Effector memory CD4-positive, alpha-beta T cell (primary cell): ENCODE measurements around the gene CHMP5.

Experiments used
- DNase-seq, 3 donors: peaks; one replicate each; pipeline ENCODE4 v3.0.0-alpha.2; 2020
- H3K27ac ChIP-seq: 2 replicates; pipeline ENCODE4 v1.7.0; 2013; ENCODE audit warnings: mild to moderate bottlenecking, low read length, moderate library complexity; ENCODE audit not compliant: insufficient read depth, poor library complexity, severe bottlenecking
- H3K27me3 ChIP-seq: replicated peaks from 2 replicates; pipeline ENCODE4 v1.7.0; 2013; ENCODE audit warnings: mild to moderate bottlenecking, low read length; ENCODE audit not compliant: insufficient read depth, control insufficient read depth, poor library complexity, severe bottlenecking
- H3K36me3 ChIP-seq: 2 replicates; pipeline ENCODE4 v1.7.0; 2013; ENCODE audit warnings: mild to moderate bottlenecking, low read length, moderate library complexity; ENCODE audit not compliant: control insufficient read depth, insufficient read depth
- H3K4me1 ChIP-seq: 2 replicates; pipeline ENCODE4 v1.7.0; 2013; ENCODE audit warnings: low read length, mild to moderate bottlenecking; ENCODE audit not compliant: control insufficient read depth, insufficient read depth, poor library complexity, severe bottlenecking
- H3K4me3 ChIP-seq: 2 replicates; pipeline ENCODE4 v1.7.0; 2013; ENCODE audit warnings: low read length, low read depth, mild to moderate bottlenecking; ENCODE audit not compliant: insufficient read depth, poor library complexity, severe bottlenecking
- H3K9me3 ChIP-seq: 2 replicates; pipeline ENCODE4 v1.7.0; 2013; ENCODE audit warnings: mild to moderate bottlenecking, low read length, moderate library complexity; ENCODE audit not compliant: control insufficient read depth

Gene CHMP5

GRCh38 chr9:33291031-33291397 lies 26.2 kb downstream of the CHMP5 start:
- Histone ChIP-seq H3K9me3 (no peaks in the 10 kb centered on the region), H3K36me3 (peaks cover 9% of the 10 kb centered on the region), H3K27me3 (no peaks in the 10 kb centered on the region), H3K27ac (peak overlapping the region; percentile 96), H3K4me1 (peaks cover 8% of the 10 kb centered on the region), H3K4me3 (peak overlapping the region; percentile 47)
- DNase-seq, result no peak

DNA sequence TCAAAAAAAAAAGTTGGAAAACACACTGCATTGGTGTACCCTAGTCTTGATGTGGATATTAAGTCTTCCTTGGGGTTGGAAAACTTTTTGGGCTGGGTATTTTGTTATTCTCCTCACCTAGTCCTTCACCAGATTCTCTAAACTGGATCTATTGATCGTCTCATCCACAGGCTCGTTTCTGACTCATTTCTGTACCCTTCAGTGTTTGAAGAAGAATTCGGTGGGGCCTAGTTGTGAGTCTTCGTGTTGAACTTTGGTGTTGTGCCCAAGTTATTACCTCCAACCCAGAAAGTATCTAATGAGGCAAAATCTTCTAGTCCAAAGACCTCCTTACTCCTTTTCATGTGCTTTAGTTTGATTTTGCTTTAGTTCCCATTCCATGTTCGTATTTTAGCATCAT lies 27.1 kb downstream of the CHMP5 start:
- Histone ChIP-seq H3K4me3 (no peak overlapping the region), H3K4me1 (peaks cover 8% of the 10 kb centered on the region), H3K9me3 (no peaks in the 10 kb centered on the region), H3K36me3 (peaks cover 15% of the 10 kb centered on the region), H3K27me3 (no peaks in the 10 kb centered on the region), H3K27ac (peak overlapping the region; percentile 2)
- DNase-seq, result no peak

DNA sequence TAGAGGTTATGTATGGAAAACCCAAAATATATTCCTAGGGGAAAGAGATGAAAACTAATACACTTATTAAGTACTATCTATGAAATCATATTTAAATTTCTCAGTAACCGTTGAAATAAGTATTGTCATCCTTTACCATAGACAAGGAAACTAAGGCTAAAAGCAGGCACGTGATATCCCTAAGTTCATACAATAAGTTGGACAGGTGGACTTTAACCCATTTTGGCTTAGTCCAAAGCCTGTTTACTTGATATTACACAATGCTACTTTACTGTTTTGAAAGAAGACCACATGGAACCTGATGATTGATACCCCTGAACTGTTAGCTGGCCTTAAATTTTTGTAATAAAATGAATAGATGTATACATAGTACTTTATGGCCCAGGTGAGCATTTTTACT lies 28.9 kb downstream of the CHMP5 start:
- Histone ChIP-seq H3K27me3 (no peaks in the 10 kb centered on the region), H3K36me3 (peaks cover 32% of the 10 kb centered on the region), H3K9me3 (no peaks in the 10 kb centered on the region), H3K4me3 (no peak overlapping the region), H3K4me1 (peaks cover 17% of the 10 kb centered on the region), H3K27ac (no peak overlapping the region)
- DNase-seq, result no peak

DNA sequence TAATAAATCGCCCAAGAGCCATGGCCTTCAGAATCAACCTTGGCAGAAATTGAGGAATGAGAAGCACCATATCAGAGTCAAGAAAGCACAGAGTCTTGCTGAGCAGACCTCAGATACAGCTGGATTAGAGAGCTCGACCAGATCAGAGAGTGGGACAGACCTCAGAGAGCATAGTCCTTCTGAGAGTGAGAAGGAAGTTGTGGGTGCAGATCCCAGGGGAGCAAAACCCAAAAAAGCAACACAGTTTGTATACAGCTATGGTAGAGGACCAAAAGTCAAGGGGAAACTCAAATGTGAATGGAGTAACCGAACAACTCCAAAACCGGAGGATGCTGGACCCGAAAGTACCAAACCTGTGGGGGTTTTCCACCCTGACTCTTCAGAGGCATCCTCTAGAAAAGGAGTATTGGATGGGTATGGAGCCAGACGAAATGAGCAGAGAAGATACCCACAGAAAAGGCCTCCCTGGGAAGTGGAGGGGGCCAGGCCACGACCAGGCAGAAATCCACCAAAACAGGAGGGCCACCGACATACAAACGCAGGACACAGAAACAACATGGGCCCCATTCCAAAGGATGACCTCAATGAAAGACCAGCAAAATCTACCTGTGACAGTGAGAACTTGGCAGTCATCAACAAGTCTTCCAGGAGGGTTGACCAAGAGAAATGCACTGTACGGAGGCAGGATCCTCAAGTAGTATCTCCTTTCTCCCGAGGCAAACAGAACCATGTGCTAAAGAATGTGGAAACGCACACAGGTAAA lies 30.0 kb downstream of the CHMP5 start:
- no peaks in the 10 kb centered on the region for H3K27me3 ChIP-seq
- no peak for DNase-seq
- no peak overlapping the region for H3K4me3 ChIP-seq
- peaks cover 12% of the 10 kb centered on the region for H3K4me1 ChIP-seq
- no peaks in the 10 kb centered on the region for H3K9me3 ChIP-seq
- H3K27ac ChIP-seq, result no peak overlapping the region
- peaks cover 42% of the 10 kb centered on the region for H3K36me3 ChIP-seq

GRCh38 chr9:33295571-33295970 lies 30.7 kb downstream of the CHMP5 start:
- Histone ChIP-seq H3K4me3 (no peak overlapping the region), H3K27ac (no peak overlapping the region), H3K9me3 (no peaks in the 10 kb centered on the region), H3K36me3 (peaks cover 48% of the 10 kb centered on the region), H3K27me3 (no peaks in the 10 kb centered on the region), H3K4me1 (peaks cover 12% of the 10 kb centered on the region)
- no peak for DNase-seq

DNA sequence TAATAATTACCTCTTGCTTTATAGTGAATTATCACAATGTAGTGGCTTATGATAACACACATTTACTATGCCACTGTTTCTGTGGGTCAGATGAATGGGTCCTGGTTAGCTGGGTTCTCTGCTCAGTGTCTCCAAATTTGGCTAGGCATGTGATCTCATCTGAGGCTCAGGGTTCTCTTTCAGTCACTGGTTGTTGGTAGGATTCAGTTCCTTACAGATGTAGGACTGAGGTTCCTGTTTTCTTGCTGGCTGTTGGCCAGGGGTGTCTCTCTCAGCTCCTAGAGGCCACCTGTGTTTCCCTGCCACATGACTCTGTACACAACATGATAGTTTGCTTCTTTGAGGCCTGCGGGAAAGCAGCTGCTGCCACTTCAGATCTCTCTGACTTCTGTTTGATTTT lies 32.6 kb downstream of the CHMP5 start:
- H3K27ac ChIP-seq, result no peak overlapping the region
- no peak for DNase-seq
- H3K9me3 ChIP-seq, result no peaks in the 10 kb centered on the region
- H3K27me3 ChIP-seq, result no peaks in the 10 kb centered on the region
- peaks cover 9% of the 10 kb centered on the region for H3K4me1 ChIP-seq
- no peak overlapping the region for H3K4me3 ChIP-seq
- H3K36me3 ChIP-seq, result peaks cover 65% of the 10 kb centered on the region

DNA sequence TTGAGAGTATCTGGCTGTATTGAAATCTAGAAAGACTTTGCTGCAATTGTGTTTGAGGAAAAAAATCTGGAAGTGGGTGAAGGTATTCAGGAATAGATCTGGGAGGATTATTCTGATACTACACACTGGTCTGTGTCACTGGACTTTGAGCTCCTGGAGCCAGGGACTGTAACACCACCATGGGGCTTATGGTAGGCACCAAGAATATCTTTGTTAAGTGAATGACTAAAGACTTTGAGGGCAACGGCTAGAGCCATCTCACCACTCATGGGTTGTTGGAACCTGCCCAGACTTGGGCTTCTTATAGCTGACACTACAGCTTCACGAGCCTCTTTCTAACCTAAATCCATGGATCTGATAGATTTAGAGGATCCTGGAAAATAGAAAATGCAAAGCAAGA lies 35.7 kb downstream of the CHMP5 start:
- no peaks in the 10 kb centered on the region for H3K27me3 ChIP-seq
- peaks cover 84% of the 10 kb centered on the region for H3K36me3 ChIP-seq
- no peak for DNase-seq
- H3K4me1 ChIP-seq, result peaks cover 9% of the 10 kb centered on the region
- H3K9me3 ChIP-seq, result no peaks in the 10 kb centered on the region
- H3K4me3 ChIP-seq, result no peak overlapping the region
- H3K27ac ChIP-seq, result no peak overlapping the region

DNA sequence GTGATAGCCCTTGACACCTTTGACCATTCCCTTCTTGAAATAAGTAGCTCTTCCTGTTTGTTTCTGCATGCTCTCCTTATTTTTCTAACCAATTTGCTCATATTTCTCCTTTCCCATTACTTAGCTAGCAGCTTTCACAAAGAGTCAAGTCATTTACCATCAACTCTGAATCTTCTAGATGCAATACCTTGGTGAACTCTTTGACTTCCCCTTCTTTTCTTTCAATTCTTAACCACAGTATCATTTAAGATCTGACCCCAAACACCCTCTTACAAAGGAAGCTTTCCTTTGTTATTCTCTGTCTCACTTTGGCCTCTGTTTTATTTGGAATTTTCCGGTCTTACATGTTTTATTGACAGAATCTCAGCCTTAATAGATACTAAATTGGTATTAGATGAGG lies 39.5 kb downstream of the CHMP5 start:
- Histone ChIP-seq H3K4me1 (no peaks in the 10 kb centered on the region), H3K27me3 (no peaks in the 10 kb centered on the region), H3K27ac (no peak overlapping the region), H3K4me3 (no peak overlapping the region), H3K9me3 (no peaks in the 10 kb centered on the region), H3K36me3 (peaks cover 91% of the 10 kb centered on the region)
- DNase-seq, result no peak

GRCh38 chr9:33306037-33306436 lies 41.2 kb downstream of the CHMP5 start:
- no peak overlapping the region for H3K4me3 ChIP-seq
- no peaks in the 10 kb centered on the region for H3K9me3 ChIP-seq
- H3K36me3 ChIP-seq, result peaks cover 93% of the 10 kb centered on the region
- H3K27ac ChIP-seq, result no peak overlapping the region
- no peaks in the 10 kb centered on the region for H3K27me3 ChIP-seq
- H3K4me1 ChIP-seq, result no peaks in the 10 kb centered on the region
- DNase-seq, result no peak

DNA sequence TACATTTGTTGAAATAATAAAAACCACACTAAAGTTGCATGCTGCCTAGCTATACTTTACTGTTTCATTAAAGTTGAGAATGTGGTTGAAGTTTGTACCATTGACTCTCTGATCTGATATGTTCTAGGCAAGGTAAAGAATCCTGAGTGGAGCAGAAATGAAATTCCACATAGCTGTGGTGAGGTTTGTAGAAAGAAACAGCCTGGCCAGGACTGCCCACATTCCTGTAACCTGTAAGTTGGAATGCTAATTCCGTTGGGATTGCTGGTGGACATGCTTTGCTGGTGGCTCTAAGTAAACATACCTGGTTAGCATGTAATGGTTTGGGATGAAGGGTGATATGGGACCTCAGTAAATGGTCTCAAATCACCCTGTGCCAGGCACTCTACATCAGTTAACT lies 42.2 kb downstream of the CHMP5 start:
- no peak overlapping the region for H3K4me3 ChIP-seq
- no peaks in the 10 kb centered on the region for H3K9me3 ChIP-seq
- H3K36me3 ChIP-seq, result peaks cover 95% of the 10 kb centered on the region
- H3K27me3 ChIP-seq, result no peaks in the 10 kb centered on the region
- DNase-seq, result no peak
- H3K27ac ChIP-seq, result no peak overlapping the region
- no peaks in the 10 kb centered on the region for H3K4me1 ChIP-seq
